H9 (cell line): ENCODE data around the gene GRAPL. TPM values are rescaled to one million over a fixed set of nuclear protein-coding genes. Genes with fewer than 3 reads are reported as not detected.
"Not testable (repeated sequence)": the region's sequence is repeated elsewhere in the genome, so short reads cannot be mapped to it uniquely, and the experiment has no call there.

Source experiments
- DNase-seq: peaks from one replicate; pipeline ENCODE4 v3.0.0-alpha.2; 2017
- H2AFZ ChIP-seq: one replicate; pipeline ENCODE4 v1.6.1; 2013; ENCODE audit warnings: mild to moderate bottlenecking, low read length, control low read depth, moderate library complexity
- H2AK5ac ChIP-seq: 2 replicates; pipeline ENCODE4 v1.6.1; 2013; ENCODE audit warnings: low read length, control low read depth, mixed read lengths; ENCODE audit not compliant: insufficient read length
- H2BK120ac ChIP-seq: one replicate; pipeline ENCODE4 v1.6.1; 2013; ENCODE audit warnings: low read depth, mild to moderate bottlenecking, low read length, control low read depth, inconsistent platforms; ENCODE audit not compliant: poor library complexity, severe bottlenecking
- H2BK12ac ChIP-seq: 2 replicates; pipeline ENCODE4 v1.6.1; 2013; ENCODE audit warnings: low read length, control low read depth, mixed read lengths, low read depth; ENCODE audit not compliant: insufficient read length
- H2BK15ac ChIP-seq: 2 replicates; pipeline ENCODE4 v1.6.1; 2013; ENCODE audit warnings: low read depth, low read length, control low read depth
- H2BK20ac ChIP-seq: one replicate; pipeline ENCODE4 v1.6.1; 2013; ENCODE audit warnings: low read depth, mild to moderate bottlenecking, low read length, control low read depth, inconsistent platforms; ENCODE audit not compliant: poor library complexity, severe bottlenecking
- H2BK5ac ChIP-seq: 2 replicates; pipeline ENCODE4 v1.6.1; 2013; ENCODE audit warnings: low read length, control low read depth, mixed read lengths; ENCODE audit not compliant: insufficient read length
- H3K14ac ChIP-seq: 2 replicates; pipeline ENCODE4 v1.6.1; 2013; ENCODE audit warnings: low read length, control low read depth; ENCODE audit not compliant: insufficient read depth
- H3K18ac ChIP-seq: 2 replicates; pipeline ENCODE4 v1.6.1; 2013; ENCODE audit warnings: low read depth, mild to moderate bottlenecking, mixed read lengths, low read length, control low read depth; ENCODE audit not compliant: insufficient read length
- H3K23ac ChIP-seq: 2 replicates; pipeline ENCODE4 v1.6.1; 2013; ENCODE audit warnings: low read length, control low read depth, mixed read lengths, low read depth; ENCODE audit not compliant: insufficient read length
- H3K23me2 ChIP-seq: 2 replicates; pipeline ENCODE4 v1.6.1; 2013; ENCODE audit warnings: low read depth, mild to moderate bottlenecking, mixed read lengths, low read length, control low read depth; ENCODE audit not compliant: insufficient read length, poor library complexity, severe bottlenecking
- H3K27ac ChIP-seq: 2 replicates; pipeline ENCODE4 v1.5.1; 2013; ENCODE audit warnings: low read length, control low read depth, mixed read lengths, low read depth; ENCODE audit not compliant: insufficient read length
- H3K27me3 ChIP-seq: 2 replicates; pipeline ENCODE4 v1.6.1; 2013; ENCODE audit warnings: low read length, control low read depth, inconsistent platforms; ENCODE audit not compliant: insufficient read depth
- H3K4ac ChIP-seq: 2 replicates; pipeline ENCODE4 v1.6.1; 2013; ENCODE audit warnings: low read depth, mild to moderate bottlenecking, control low read depth, inconsistent platforms, low read length, moderate library complexity
- H3K4me1 ChIP-seq: 2 replicates; pipeline ENCODE4 v1.6.1; 2013; ENCODE audit warnings: low read length, control low read depth, inconsistent platforms; ENCODE audit not compliant: insufficient read depth
- H3K4me2 ChIP-seq: 2 replicates; pipeline ENCODE4 v1.6.1; 2013; ENCODE audit warnings: low read length, control low read depth, mixed read lengths; ENCODE audit not compliant: insufficient read length, insufficient read depth
- H3K56ac ChIP-seq: 2 replicates; pipeline ENCODE4 v1.6.1; 2013; ENCODE audit warnings: low read depth, mild to moderate bottlenecking, mixed read lengths, low read length, control low read depth; ENCODE audit not compliant: insufficient read length
- H3K79me1 ChIP-seq: 2 replicates; pipeline ENCODE4 v1.6.1; 2013; ENCODE audit warnings: low read depth, mild to moderate bottlenecking, moderate library complexity, low read length, control low read depth, inconsistent platforms; ENCODE audit not compliant: insufficient read depth, poor library complexity, severe bottlenecking
- H3K79me2 ChIP-seq: 2 replicates; pipeline ENCODE4 v1.6.1; 2013; ENCODE audit warnings: low read length, control low read depth, inconsistent platforms; ENCODE audit not compliant: insufficient read depth
- H3K9ac ChIP-seq: 2 replicates; pipeline ENCODE4 v1.6.1; 2013; ENCODE audit warnings: low read length, control low read depth, mixed read lengths; ENCODE audit not compliant: insufficient read length; ENCODE audit errors: extremely low read depth
- H3K9me3 ChIP-seq: one replicate; pipeline ENCODE4 v1.6.1; 2013; ENCODE audit warnings: low read depth, low read length, inconsistent platforms; ENCODE audit not compliant: control insufficient read depth
- H3T11ph ChIP-seq: one replicate; pipeline ENCODE4 v1.6.1; 2013; ENCODE audit warnings: mild to moderate bottlenecking, low read length, control low read depth, inconsistent platforms
- H4K20me1 ChIP-seq: one replicate; pipeline ENCODE4 v1.6.1; 2013; ENCODE audit not compliant: control insufficient read depth, insufficient read length, insufficient read depth
- H4K5ac ChIP-seq: 2 replicates; pipeline ENCODE4 v1.6.1; 2013; ENCODE audit warnings: low read depth, mild to moderate bottlenecking, mixed read lengths, low read length, control low read depth; ENCODE audit not compliant: insufficient read length
- H4K8ac ChIP-seq: replicated peaks from 2 replicates; pipeline ENCODE4 v1.6.1; 2013; ENCODE audit warnings: low read length, control low read depth, mixed read lengths, low read depth; ENCODE audit not compliant: insufficient read length
- H4K91ac ChIP-seq: 2 replicates; pipeline ENCODE4 v1.6.1; 2013; ENCODE audit warnings: low read depth, mild to moderate bottlenecking, moderate library complexity, mixed read lengths, low read length, control low read depth; ENCODE audit not compliant: insufficient read length
- H3K27ac Mint-ChIP-seq, 3 experiments: 2 replicates in 2 of 3; 3 replicates in 1 of 3; pipeline ENCODE4 v1.8.0; 2020 to 2021; ENCODE audit warnings: mixed read lengths in 3 of 3, mild to moderate bottlenecking in 1 of 3, moderate library complexity in 1 of 3
- H3K27me3 Mint-ChIP-seq: 2 replicates; pipeline ENCODE4 v1.8.0; 2021; ENCODE audit warnings: low read depth, mild to moderate bottlenecking, moderate library complexity, mixed read lengths
- H3K36me3 Mint-ChIP-seq, 3 experiments: 2 replicates in 2 of 3; 3 replicates in 1 of 3; pipeline ENCODE4 v1.8.0; 2020 to 2021; ENCODE audit warnings: low read depth in 3 of 3, mixed read lengths in 3 of 3; ENCODE audit not compliant: insufficient read depth in 1 of 3
- H3K4me1 Mint-ChIP-seq, 2 experiments: 2 replicates each; pipeline ENCODE4 v1.8.0; 2020; ENCODE audit warnings: mixed read lengths in 2 of 2
- H3K4me3 Mint-ChIP-seq, 2 experiments: 2 replicates in 1 of 2; 3 replicates in 1 of 2; pipeline ENCODE4 v1.8.0; 2020 to 2021; ENCODE audit warnings: mild to moderate bottlenecking in 2 of 2, mixed read lengths in 2 of 2, moderate library complexity in 1 of 2
- H3K9me3 Mint-ChIP-seq, 2 experiments: 2 replicates in 1 of 2; 3 replicates in 1 of 2; pipeline ENCODE4 v1.8.0; 2020; ENCODE audit warnings: mild to moderate bottlenecking in 2 of 2, mixed read lengths in 2 of 2, moderate library complexity in 1 of 2
- CTCF ChIP-seq: fragments of 200-600 bp; sonication (generic); conservative IDR thresholded peaks from 3 replicates; pipeline ENCODE4 v1.8.0; 2021; ENCODE audit warnings: antibody characterized with exemption, mild to moderate bottlenecking
- WGBS: extraction: QIAGEN DNeasy Blood & Tissue Kit; methylation state at CpG from one replicate; pipeline ENCODE4 v1.1.7; 2013; ENCODE audit warnings: missing lambda C conversion rate, low lambda C conversion rate, mixed read lengths; ENCODE audit not compliant: insufficient read length; ENCODE audit errors: extremely low coverage; 5-methylcytosine and 5-hydroxymethylcytosine counted together
- total RNA-seq: library from RNA; stranded (reverse); gene quantifications from 2 replicates; pipeline ENCODE4 v1.2.1, GENCODE V29; 2021

The GRAPL gene
- total RNA-seq, 1 experiment from 2014 or later = 0.55 TPM

GRCh38 chr17:19111111-19111711 is 16.2 kb upstream of the GRAPL start:
- H2BK20ac ChIP-seq, H3T11ph ChIP-seq, H3K27me3 ChIP-seq, H3K79me1 ChIP-seq, H3K27ac Mint-ChIP-seq, H3K18ac ChIP-seq, H3K23me2 ChIP-seq, H3K27me3 Mint-ChIP-seq, H3K9me3 ChIP-seq, H3K4ac ChIP-seq, H3K79me2 ChIP-seq, H2BK120ac ChIP-seq, H3K36me3 Mint-ChIP-seq, H3K4me1 Mint-ChIP-seq, H3K27ac ChIP-seq, H2BK15ac ChIP-seq, H3K14ac ChIP-seq, H3K4me1 ChIP-seq, H3K4me2 ChIP-seq, H3K9ac ChIP-seq, H3K23ac ChIP-seq, H2AK5ac ChIP-seq, H2BK12ac ChIP-seq, H4K91ac ChIP-seq, H3K56ac ChIP-seq, H2BK5ac ChIP-seq, H3K9me3 Mint-ChIP-seq, H2AFZ ChIP-seq, H4K20me1 ChIP-seq, H4K5ac ChIP-seq, H4K8ac ChIP-seq: not testable (repeated sequence)
- peak overlapping the region; percentile 49 to 74 for H3K4me3 Mint-ChIP-seq
- peak; percentile 32 for DNase-seq
- TF ChIP-seq CTCF = peak; percentile 39; the same call in 2 of the 3 replicates
- WGBS = no CpG with 5 or more reads among the region's 39 CpGs

- not testable (repeated sequence) for H3K9ac ChIP-seq
Observed at GRCh38 chr17:19111801-19112458, 15.5 kb upstream of the GRAPL start.

More at GRCh38 chr17:19111801-19112458, 15.5 kb upstream of the GRAPL start:
- not testable (repeated sequence) for H3K79me1 ChIP-seq, H3K4me1 Mint-ChIP-seq, H3K4me2 ChIP-seq, H3K27me3 ChIP-seq, H3K23ac ChIP-seq, H2BK12ac ChIP-seq, H3K9me3 ChIP-seq, H4K20me1 ChIP-seq, H3K23me2 ChIP-seq, H4K91ac ChIP-seq, H3K9me3 Mint-ChIP-seq, H2BK15ac ChIP-seq, H2AFZ ChIP-seq, H3K4ac ChIP-seq, H2AK5ac ChIP-seq, H3K36me3 Mint-ChIP-seq, H3K79me2 ChIP-seq, H2BK120ac ChIP-seq, H3T11ph ChIP-seq, H2BK20ac ChIP-seq, H3K27me3 Mint-ChIP-seq, H3K27ac ChIP-seq, H3K4me1 ChIP-seq, H3K56ac ChIP-seq, H4K8ac ChIP-seq, H3K14ac ChIP-seq, H2BK5ac ChIP-seq, H3K18ac ChIP-seq, H4K5ac ChIP-seq
- peak; percentile 74 for DNase-seq
- Mint-ChIP-seq H3K4me3 (peak overlapping the region; percentile 49 to 60; a peak in 4 of 5 replicates), H3K27ac (peak overlapping the region in 1 of 3 experiments; percentile 82; a peak in 1 of 7 replicates)
- WGBS = no CpG with 5 or more reads among the region's 47 CpGs
